Smooth muscle cell (in vitro differentiated cells): ENCODE results near the gene ASXL1. TPM values are rescaled to one million over a fixed set of nuclear protein-coding genes. Genes with fewer than 3 reads are reported as not detected.
A peak's percentile ranks its signal among the peaks of the same experiment; 100 is the strongest.

Experiments used
- DNase-seq: peaks from one replicate; lab custom pipeline; 2025; ENCODE audit not compliant: unreplicated experiment; lab: John Stamatoyannopoulos, UW
- H2AFZ ChIP-seq: fragments of 200-600 bp; sonication (generic); 2 replicates; pipeline ENCODE4 v1.6.0; 2016; ENCODE audit warnings: antibody characterized with exemption, low read depth, mild to moderate bottlenecking
- H3F3A ChIP-seq: fragments of 200-600 bp; sonication (generic); 2 replicates; pipeline ENCODE4 v1.6.0; 2017; ENCODE audit warnings: antibody characterized with exemption, low read depth
- H3K27ac ChIP-seq: fragments of 200-600 bp; sonication (generic); 2 replicates; pipeline ENCODE4 v1.5.1; 2016; ENCODE audit warnings: low read depth, mild to moderate bottlenecking
- H3K27me3 ChIP-seq: fragments of 200-600 bp; sonication (generic); 2 replicates; pipeline ENCODE4 v1.6.1; 2016; ENCODE audit warnings: low read depth, mild to moderate bottlenecking
- H3K36me3 ChIP-seq: fragments of 200-600 bp; sonication (generic); 2 replicates; pipeline ENCODE4 v1.5.1; 2016; ENCODE audit warnings: low read depth
- H3K4me1 ChIP-seq: fragments of 200-600 bp; sonication (generic); 2 replicates; pipeline ENCODE4 v1.5.1; 2016; ENCODE audit warnings: low read depth
- H3K4me2 ChIP-seq: fragments of 200-600 bp; sonication (generic); 2 replicates; pipeline ENCODE4 v1.6.0; 2016; ENCODE audit warnings: mild to moderate bottlenecking
- H3K4me3 ChIP-seq: fragments of 200-600 bp; sonication (generic); 2 replicates; pipeline ENCODE4 v1.5.1; 2016; ENCODE audit warnings: mild to moderate bottlenecking
- H3K79me2 ChIP-seq: fragments of 200-600 bp; sonication (generic); 2 replicates; pipeline ENCODE4 v1.6.0; 2016; ENCODE audit warnings: low read depth, mild to moderate bottlenecking
- H3K9ac ChIP-seq: fragments of 200-600 bp; sonication (generic); 2 replicates; pipeline ENCODE4 v1.6.0; 2016; ENCODE audit warnings: low read depth
- H3K9me3 ChIP-seq: fragments of 200-600 bp; sonication (generic); replicated peaks from 2 replicates; pipeline ENCODE4 v1.5.1; 2016; ENCODE audit warnings: low read depth
- H4K20me1 ChIP-seq: fragments of 200-600 bp; sonication (generic); 2 replicates; pipeline ENCODE4 v1.6.0; 2016; ENCODE audit warnings: low read depth
- CTCF ChIP-seq: fragments of 200-600 bp; sonication (generic); IDR thresholded peaks from 2 replicates; pipeline ENCODE4 v1.5.1; 2017; ENCODE audit warnings: borderline replicate concordance, mild to moderate bottlenecking, antibody characterized with exemption; ENCODE audit not compliant: insufficient read depth, poor library complexity, severe bottlenecking
- WGBS: methylation state at CpG from one replicate; pipeline ENCODE4 v1.1.7; 2016; ENCODE audit warnings: low lambda C conversion rate; 5-methylcytosine and 5-hydroxymethylcytosine counted together
- polyA plus RNA-seq: library from polyadenylated mRNA; unstranded; fragments of >200 nt; fragmentation: Nextera tagmentation; extraction: Ambion mirVana; gene quantifications from 2 replicates; pipeline ENCODE4 v1.2.1, GENCODE V29; 2016
- total RNA-seq: library from RNA; depleted of rRNA; stranded (reverse); fragments of >200 nt; gene quantifications from 2 replicates; pipeline ENCODE4 v1.2.3, GENCODE V29; 2014

ASXL1 gene
- total and polyA plus RNA-seq, 2 experiments from 2014 or later = 46.5 to 62.1 TPM

DNA sequence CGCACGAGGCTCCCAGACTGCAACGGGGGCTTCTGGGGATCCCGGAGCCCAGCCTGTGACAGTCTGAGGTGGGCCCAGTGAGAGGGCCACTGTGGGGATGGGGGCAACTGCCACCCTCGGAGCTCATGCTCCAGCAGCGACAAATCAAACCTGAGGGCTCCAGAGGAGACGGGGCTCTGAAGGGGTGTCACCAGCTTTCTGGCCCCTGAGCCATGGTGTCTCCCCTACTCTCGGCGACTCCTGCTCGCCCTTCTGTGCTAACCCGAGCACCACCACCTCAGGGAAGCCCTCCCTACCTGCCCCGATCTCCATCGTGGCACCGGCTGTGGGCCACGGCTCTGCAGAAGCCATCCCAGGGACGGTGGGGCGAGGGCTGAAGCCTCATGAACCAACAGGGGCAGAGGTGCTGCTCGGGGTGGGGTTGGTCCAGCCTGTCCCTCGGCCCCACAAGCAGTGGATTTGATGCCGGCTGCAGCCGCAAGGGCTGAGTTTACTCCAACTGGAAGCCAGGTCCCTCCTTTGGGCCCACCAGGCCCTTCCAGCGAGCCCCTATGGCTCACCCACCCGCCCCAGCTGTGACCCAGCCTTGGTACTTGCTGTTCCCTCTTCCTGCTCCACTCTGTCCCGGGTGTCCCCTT is 102.7 kb downstream of the ASXL1 start:
- Histone ChIP-seq H3F3A (peaks cover 27% of the 10 kb centered on the region), H3K79me2 (peaks cover 83% of the 10 kb centered on the region), H2AFZ (no peak overlapping the region), H3K4me2 (no peak overlapping the region), H4K20me1 (peaks cover 91% of the 10 kb centered on the region), H3K9me3 (no peaks in the 10 kb centered on the region), H3K4me3 (no peak overlapping the region), H3K9ac (no peak overlapping the region), H3K27me3 (no peaks in the 10 kb centered on the region), H3K4me1 (peaks cover 32% of the 10 kb centered on the region), H3K27ac (peak overlapping the region; percentile 14), H3K36me3 (peaks cover 3% of the 10 kb centered on the region)
- DNase-seq = no peak
- 98% methylated on average over 24 of the region's 24 CpGs for WGBS
- no peak for TF ChIP-seq CTCF

DNA sequence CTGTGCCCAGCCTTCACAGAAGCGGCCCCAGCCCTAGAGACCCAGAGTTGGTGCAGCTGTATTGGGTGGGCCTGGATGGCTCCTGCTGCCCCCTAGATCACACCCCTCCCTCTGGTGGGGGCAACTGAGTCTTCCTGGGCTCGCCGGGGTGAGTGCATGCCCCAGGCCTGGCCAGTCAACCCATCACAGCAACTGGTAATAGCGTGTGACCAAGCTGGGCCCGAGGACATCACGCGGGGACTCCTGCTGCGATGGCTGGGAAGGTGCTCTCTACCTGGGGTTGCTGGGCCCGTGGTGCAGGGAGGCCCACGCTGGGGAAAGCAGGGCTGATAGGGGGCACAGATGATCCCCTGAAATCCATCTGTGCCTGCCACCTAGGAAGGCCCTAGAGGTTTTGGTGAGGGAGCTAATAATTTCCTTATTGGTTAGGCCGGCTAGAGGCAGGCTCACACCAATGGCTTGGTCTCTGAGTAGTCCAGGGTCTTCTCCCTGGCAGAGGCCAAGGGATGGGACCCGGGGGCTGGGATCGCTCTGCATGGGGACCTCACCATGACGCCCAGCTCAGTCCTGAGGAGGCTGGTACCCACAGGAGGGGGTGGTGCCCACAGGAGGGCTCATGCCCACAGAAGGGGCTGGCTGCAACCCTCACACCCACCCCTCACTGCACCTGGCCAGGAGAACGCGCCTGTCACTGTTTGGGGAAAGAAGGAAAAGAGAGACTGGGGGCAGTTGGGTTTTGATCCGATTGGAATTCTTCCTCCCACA is 103.9 kb downstream of the ASXL1 start:
- Histone ChIP-seq H3K9me3 (no peaks in the 10 kb centered on the region), H3K9ac (no peak overlapping the region), H3K36me3 (peaks cover 3% of the 10 kb centered on the region), H3K27ac (no peak overlapping the region), H3K4me3 (no peak overlapping the region), H4K20me1 (peaks cover 85% of the 10 kb centered on the region), H3K4me2 (no peak overlapping the region), H3K27me3 (no peaks in the 10 kb centered on the region), H3F3A (peaks cover 34% of the 10 kb centered on the region), H3K4me1 (peaks cover 33% of the 10 kb centered on the region), H2AFZ (no peak overlapping the region), H3K79me2 (peaks cover 83% of the 10 kb centered on the region)
- whole genome bisulfite sequencing = 95% methylated on average over 17 of the region's 17 CpGs
- no peak for DNase-seq
- TF ChIP-seq CTCF = no peak

DNA sequence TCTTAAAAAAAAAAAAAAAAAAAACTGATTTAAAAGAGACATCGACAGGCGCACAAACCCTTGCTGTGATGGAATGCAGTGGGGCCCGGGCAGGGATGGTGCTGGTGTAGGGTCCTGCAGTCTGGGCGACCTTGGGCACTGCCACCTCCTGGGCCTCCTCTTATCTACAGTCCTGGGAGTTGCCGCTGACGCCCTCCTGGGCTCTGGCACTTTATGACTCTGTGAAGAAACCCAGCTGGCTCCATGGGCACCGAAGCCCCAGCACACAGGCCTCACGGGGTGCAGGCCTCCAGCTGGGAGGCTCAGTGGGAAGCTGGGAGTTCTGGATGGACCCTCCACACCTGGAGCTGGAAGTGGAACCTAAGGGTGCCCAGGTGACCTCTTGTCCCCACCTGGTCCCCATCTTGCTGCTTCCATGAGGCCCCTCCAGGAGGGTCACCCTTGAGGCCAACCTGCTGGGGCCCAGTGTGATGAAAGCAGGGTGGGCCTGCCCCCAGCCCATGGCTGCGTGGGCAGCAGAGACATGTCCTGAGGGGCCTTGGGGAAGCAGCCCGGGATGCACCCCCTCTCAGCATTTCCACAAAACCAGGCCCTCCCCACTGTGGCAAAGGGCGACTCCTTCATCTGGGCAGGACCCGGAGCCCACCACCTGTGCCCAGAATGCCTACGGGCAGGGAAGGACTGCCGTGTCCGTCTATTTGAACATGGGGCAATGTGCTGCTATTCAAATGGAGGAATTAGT is 104.9 kb downstream of the ASXL1 start:
- no peak overlapping the region for H2AFZ ChIP-seq
- no peak overlapping the region for H3K4me3 ChIP-seq
- H3K79me2 ChIP-seq = peaks cover 89% of the 10 kb centered on the region
- peaks cover 26% of the 10 kb centered on the region for H3K4me1 ChIP-seq
- DNase-seq = no peak
- no peak overlapping the region for H3K9ac ChIP-seq
- H3K4me2 ChIP-seq = peak overlapping the region; percentile 6
- no peaks in the 10 kb centered on the region for H3K27me3 ChIP-seq
- H3K9me3 ChIP-seq = no peaks in the 10 kb centered on the region
- H3K27ac ChIP-seq = peak overlapping the region; percentile 98
- H3F3A ChIP-seq = peaks cover 30% of the 10 kb centered on the region
- peaks cover 75% of the 10 kb centered on the region for H4K20me1 ChIP-seq
- no peak for TF ChIP-seq CTCF
- peaks cover 3% of the 10 kb centered on the region for H3K36me3 ChIP-seq
- 87% methylated on average over 15 of the region's 15 CpGs for WGBS
